GM12801 (cell line): ENCODE measurements around the gene OR5K1.

Experiments
- TF ChIP-seq, protein P1 (sequence below): IDR thresholded peaks from one replicate; pipeline ENCODE4 v1.5.1; 2011; ENCODE audit warnings: control low read depth; ENCODE audit not compliant: insufficient read length; ENCODE audit errors: extremely low read depth

Gene OR5K1

DNA sequence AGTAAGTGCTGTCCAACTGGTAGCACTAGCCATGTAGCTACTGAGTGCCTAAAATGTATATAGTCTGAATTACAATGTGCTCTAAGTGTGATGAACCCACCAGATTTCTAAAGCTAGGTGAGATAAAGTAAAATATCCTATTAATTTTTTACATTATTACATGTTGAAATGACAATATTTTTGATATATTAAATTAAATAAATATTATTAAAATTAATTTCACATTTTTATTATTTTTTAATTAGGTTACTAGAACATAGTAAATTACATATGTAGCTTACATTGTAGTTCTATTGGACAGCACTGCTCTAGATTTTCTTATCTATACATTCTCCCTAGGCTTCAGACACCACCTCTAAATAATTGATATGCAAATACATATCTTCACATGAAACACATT, 9.2 kb upstream of the OR5K1 start:
- TF ChIP-seq, protein P1, sequence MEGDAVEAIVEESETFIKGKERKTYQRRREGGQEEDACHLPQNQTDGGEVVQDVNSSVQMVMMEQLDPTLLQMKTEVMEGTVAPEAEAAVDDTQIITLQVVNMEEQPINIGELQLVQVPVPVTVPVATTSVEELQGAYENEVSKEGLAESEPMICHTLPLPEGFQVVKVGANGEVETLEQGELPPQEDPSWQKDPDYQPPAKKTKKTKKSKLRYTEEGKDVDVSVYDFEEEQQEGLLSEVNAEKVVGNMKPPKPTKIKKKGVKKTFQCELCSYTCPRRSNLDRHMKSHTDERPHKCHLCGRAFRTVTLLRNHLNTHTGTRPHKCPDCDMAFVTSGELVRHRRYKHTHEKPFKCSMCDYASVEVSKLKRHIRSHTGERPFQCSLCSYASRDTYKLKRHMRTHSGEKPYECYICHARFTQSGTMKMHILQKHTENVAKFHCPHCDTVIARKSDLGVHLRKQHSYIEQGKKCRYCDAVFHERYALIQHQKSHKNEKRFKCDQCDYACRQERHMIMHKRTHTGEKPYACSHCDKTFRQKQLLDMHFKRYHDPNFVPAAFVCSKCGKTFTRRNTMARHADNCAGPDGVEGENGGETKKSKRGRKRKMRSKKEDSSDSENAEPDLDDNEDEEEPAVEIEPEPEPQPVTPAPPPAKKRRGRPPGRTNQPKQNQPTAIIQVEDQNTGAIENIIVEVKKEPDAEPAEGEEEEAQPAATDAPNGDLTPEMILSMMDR = no peak

DNA sequence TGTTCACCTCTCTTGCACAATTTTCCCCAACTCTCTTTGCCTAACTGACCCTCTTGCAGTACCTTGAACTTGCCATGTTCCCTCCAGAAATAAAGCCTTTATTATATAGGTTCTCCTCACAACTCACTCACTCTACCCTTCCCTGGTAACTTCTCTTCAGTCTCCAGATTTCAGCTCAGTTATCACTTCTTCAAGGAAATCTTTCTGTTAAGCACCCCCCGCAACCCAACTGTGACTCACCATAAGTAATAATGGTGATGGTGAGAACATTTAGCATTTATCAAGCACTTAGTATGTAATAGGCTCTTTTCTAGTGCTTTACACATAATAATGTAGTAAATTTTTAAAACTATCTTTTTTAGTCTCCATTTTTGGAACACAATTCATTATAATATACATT, 8.1 kb upstream of the OR5K1 start:
- TF ChIP-seq, protein P1 = no peak

DNA sequence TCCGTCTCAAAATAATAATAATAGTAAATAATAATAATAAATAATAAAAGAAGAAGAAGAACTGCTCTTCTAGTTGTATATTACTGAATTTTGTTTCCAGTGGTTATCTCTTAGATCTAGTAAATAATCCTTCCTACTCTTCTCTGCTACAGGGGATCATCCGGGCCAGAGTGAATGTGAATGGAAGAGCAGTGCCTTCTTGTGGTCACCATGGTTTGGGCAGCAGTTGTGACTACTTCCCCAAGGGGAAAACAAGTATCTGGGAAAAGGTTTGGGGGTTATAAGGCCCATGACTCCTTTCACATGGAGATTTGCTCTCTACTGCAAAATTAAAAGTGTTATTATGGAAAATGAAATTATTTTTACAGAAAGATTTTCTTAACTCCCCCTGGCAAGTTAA, 5.5 kb upstream of the OR5K1 start:
- TF ChIP-seq, protein P1 = no peak

DNA sequence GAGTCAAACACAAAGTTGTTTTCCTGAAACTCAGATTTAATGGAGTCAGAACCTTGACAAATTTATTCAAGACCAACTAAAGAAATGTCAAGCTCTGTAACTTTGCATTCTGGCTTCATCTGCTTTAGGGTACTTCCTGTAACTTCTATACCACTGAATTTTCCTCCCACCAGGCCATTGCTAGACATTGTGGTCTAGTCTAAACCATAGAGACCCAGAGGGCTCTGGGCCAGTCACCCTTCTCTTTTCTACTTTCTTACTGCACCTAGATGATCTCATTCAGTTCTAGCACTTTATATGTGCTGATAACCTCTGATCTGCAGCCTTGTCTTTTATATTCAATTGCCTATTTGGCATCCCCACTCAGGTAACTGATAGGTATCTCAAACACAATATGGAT, 2.8 kb upstream of the OR5K1 start:
- TF ChIP-seq, protein P1 = no peak

DNA sequence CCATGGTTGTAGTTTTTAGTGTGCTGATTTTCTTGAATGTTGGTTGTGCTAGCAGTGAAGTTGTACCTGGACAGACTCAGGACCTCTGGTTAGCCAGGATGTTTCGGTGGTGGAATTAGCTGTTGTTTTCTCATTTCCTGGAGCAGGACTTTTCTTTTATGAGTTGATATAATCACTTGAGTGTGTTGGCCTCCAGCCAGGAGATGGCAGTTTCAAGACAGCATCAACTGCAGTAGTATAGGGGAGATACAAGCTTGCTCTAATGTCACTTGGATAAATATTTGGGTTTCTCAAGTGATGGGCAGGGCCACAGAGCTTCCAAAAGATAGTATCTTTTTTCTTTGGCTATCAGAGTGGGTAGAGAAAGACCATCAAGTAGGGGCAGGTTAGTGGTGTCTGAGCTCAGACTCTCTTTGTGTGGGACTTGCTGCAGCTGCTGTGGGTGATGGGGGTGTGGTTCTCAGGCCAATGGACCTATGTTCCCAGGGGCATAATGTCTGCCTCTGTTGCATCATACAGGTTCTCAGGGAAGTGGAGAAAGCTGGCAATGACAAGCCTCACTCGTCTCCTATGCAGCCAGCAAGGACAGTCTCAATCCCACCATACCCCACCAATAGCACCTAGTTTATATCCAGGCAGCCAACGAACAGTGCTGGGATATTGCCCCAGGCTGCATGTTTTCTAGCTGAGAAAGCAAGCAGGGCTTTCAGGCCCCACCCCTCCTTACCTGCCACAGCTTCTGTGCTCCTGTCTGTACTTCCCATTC, 19.9 kb downstream of the OR5K1 start:
- TF ChIP-seq, protein P1 = no peak

DNA sequence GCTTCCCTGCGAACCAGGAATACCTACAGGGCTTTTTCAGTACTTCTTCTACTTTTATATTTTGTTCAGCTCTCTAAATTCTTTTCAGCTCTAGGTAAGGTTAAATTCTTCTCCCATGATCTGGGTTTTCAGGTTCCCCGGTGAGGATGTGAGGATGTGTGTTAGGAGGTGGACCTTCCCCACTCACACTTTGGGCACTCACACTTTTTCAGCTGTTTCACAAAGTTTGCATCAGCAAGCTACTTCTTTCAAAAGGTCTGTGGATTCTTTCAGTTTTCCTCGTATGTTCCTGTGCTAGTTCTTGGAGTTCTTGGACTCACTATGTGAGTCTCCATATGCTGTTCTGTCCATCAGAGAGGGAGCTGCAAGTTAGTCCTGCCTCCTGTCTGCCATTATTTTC, 20.6 kb downstream of the OR5K1 start:
- TF ChIP-seq, protein P1 = no peak

DNA sequence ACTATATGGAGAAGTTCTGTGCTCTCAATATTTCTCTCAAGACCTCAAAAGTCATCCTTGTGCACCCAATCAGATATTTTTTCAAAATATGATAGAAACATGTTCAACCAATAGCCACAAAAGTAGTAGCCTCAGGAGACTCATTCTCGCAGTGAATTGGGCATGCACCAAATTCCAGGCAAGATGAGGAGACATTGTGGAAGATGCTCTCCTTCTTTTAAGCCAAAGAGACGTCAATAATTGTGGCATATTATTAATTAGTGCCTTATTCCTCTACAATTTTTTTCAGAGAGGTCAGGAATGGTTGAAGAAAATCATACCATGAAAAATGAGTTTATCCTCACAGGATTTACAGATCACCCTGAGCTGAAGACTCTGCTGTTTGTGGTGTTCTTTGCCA, 34.4 kb downstream of the OR5K1 start, which contains the start of gene OR5K2:
Gene OR5K2, plus strand, starts transcription at position 301 of the 400 bp plus-strand sequence. Its CDS starts 0 bp downstream, at position 301.
- TF ChIP-seq, protein P1 = no peak

DNA sequence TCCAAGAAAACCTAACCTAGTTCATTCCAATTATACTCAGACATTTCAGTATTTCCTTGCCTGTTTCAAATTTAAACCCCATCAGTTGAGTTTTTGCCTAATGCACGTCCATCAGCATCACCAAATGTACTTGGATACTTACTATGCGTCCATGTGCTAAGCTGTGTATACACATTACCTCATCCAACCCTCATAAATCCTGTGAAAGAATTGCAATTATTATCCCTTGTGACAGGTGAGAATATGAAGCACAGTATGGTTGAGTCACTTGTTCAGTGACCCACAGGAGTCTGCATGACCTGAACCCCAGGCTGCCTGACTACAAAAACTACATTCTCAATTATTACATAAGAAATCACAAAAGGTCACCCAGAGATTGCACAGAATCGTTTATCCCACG, 37.0 kb downstream of the OR5K1 start:
- TF ChIP-seq, protein P1 = no peak
